GM21447 (cell line): ENCODE data around the gene VPS39.

Source experiments
- ATAC-seq: cut with Tn5 transposase; IDR thresholded peaks from one replicate; pipeline ENCODE4 v1.9.1; 2021; ENCODE audit not compliant: unreplicated experiment

The VPS39 gene

DNA sequence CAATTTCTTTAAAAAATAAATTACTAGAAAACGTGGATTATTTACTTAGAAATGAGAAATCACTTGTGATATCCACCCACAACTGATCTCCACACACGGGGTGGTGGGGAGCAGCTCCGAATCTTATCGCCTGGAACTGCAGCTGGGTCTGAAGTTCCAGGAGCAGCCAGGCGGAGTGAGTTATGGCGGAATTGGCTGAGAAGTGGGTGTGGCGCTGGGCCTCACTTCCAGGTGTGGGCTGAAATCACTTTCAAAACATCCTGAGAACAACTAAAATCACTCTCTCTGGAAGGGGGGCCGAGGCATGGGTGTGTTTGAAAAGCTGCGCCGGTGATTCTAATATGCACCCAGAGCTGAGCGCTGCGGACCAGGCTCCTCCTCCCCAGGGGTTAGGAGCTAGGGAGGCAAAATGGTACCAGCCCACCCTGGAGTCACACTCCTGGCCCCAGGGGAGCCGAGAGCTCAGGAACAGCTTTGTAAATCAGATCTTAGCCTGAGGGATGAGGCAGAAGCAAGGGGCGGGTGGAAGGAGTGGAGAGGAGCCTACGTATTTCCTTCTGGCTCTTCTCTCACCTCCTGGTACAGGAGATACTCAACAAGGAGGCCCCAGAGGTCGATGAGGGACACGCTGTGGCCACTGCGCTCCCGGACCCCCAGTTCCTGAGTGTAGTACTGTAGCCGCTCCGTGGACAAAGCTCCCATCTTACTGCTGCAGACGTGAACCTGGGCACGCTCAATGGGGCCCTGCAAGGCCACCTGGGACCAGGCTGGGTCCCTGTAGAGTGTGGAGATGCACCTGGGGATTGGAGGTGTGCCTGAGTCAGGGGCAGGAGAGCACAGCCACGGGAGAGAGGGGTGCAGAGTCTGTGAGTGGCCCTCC lies 61.3 kb downstream of the VPS39 start:
- ATAC-seq, result no peak

- ATAC-seq, result no peak
These were observed 62.3 kb downstream of the VPS39 start for GRCh38 chr15:42145546-42146455.

DNA sequence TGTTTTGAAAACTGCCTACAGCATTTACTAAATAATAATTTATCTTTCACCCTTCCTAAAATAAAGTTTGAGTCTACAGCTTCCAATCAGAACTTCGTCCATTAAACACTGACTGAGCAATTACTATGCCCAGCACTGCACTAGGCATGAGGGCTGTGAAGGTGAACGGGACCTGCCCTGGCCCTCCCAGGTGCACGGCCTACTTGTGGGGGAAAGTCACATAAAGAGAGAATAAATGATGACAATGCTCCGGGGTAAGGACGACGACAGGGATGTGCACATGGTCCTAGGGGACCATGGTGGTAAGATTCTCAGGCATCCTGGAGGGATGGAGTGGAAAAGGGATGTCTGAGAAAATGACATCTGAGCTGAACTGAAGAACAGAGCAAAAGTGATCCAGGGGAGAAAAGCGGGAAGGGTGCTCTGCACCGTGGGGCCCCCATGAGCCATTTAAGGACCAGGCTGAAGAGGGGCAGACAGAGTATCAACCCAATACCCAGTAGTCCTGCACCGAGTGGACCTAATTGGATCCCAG lies 63.2 kb downstream of the VPS39 start:
- ATAC-seq, result no peak

DNA sequence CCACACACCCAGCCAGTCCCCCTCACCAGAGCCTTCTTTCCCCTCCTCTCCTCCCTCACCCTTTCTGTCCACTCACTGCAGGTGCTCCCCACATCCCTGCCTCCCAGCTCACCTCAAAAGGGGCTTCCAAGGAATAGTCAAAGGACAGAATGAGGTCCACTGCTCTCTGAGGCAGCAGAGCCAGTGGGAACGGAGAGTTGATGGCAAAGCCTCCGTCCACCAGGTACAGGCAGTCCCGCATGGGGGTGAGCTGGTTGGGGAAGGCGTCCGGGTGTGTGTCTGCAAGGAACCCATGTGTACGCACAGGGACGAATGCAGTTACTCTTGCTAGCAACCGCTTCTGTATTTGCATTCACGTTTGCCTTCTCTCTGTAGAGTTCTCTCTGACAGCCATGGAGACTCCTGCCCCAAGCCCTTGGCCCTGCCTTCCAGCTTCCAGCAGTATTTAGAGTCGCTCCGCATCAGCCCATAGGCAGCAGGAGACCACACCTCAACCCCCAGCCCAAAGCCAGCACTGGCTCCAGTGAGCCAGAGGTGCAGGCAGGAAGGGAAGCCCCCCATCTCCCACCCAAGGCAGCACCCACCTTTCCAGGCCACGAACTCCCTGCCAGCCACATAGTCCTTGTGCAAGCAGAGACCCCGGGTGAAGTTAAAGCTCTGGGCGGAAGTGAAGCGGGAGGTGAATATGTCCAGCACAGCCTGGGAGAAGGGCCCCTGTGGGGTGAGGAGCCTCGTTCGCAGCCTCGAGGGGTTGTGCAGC lies 64.1 kb downstream of the VPS39 start:
- ATAC-seq, result no peak

DNA sequence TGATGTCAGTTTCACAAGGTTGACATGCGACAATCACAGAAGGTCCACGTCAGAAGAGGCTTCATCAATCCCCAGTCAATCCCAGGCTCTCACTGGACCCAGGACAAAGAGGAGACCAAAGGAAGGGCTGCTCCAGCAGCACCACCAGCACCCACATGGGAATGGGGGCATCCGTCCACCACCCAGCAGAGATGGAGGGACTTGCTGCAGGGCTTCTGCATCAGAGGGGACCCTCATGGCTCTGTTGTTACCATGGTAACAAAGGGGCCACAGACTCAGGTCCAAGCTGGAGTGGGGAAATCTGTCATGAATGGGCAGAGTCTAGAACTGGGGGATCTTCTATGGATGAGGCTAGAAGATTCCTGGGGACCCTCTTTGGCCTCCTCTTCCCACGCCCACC lies 64.7 kb downstream of the VPS39 start:
- ATAC-seq, result no peak

- ATAC-seq, result no peak
These were observed 66.1 kb downstream of the VPS39 start for GRCh38 chr15:42141795-42142667.

GRCh38 chr15:42141246-42141645 lies 66.9 kb downstream of the VPS39 start:
- ATAC-seq, result no peak

GRCh38 chr15:42140383-42141070 lies 67.6 kb downstream of the VPS39 start:
- ATAC-seq, result no peak

GRCh38 chr15:42139596-42139995 lies 68.5 kb downstream of the VPS39 start:
- no peak for ATAC-seq

DNA sequence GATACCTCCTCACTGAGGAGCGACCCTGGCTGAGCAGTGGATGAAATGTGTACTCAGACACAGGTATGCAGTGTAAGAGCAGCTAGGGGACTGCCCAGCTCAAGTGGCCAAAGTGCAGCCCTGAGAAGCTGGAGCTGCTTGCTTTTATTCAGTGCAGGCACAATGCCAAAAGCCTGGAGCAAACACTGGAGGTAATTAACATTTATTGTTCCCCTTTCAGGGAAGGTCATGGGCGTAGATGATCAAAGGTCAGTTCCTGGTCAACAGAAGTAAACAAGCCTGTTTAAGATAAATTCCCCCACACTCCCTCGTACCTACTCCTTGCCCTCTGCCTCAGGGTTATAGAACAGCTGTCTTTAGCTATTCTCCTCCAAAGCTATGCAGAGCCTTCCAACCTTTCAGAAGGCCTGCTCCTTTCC lies 69.1 kb downstream of the VPS39 start:
- no peak for ATAC-seq

DNA sequence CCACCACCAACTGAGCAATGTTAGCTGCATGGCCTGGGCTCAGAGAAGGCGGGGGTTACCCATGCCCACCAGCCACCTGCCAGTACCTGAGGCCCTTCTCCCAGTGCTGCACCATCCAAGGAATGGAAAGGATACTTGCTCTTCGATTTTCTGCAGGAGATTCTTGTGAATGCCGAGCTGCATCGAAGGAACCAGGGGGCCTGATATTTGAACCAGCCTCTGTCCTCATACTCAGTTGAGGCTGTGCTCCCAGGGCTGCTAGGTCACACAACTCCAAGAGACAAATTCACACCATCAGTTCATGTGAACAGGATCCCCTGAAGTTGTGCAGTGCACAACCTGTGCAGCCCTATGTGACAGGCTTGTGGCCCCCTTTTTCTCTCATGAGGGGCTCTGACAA lies 69.7 kb downstream of the VPS39 start:
- ATAC-seq, result no peak

GRCh38 chr15:42137461-42138261 lies 70.4 kb downstream of the VPS39 start:
- ATAC-seq, result no peak

DNA sequence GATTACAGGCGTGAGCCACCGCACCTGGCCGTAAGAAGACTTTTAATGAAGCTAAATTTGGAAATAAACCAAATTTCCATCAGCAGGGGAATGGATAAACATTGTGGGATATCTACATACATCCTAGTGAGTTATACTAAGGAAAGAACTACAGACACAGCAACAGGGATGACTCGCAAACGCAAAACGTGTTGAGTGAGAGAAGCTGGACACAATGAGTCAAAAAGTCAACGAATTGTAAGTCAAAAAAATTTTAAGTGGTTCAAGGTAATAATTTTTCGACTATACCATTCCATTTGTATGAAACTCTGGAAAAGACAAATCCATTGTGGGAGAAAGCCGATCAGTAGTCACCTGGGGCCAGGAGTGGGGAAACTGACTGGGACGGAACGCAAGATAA lies 71.6 kb downstream of the VPS39 start:
- no peak for ATAC-seq

DNA sequence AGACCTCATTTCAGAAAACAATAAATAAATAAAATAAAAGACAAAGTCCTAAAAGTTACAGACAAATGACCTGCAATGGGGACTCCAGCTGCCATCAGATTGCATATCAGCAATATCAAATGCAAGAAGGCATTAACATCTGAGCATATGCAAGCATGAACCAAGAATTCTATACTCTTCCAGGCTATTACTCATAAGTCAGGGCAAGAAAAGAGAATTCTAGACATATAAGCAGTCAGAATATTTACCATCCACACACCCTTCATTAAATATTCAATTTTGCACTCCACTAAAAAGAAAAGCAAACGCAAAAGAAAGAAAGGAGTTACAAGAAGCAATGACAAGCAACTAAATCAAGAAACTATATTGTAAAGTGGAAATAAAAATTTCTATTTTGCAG lies 72.8 kb downstream of the VPS39 start:
- no peak for ATAC-seq

GRCh38 chr15:42134617-42135245 lies 73.4 kb downstream of the VPS39 start:
- no peak for ATAC-seq

- no peak for ATAC-seq
These were observed 74.1 kb downstream of the VPS39 start for GRCh38 chr15:42133886-42134502.

GRCh38 chr15:42133356-42133755 lies 74.7 kb downstream of the VPS39 start:
- ATAC-seq, result no peak
